Prostate gland (tissue), 2 donors: ENCODE data around the gene ECHS1. TPM values are rescaled to one million over a fixed set of nuclear protein-coding genes. Genes with fewer than 3 reads are reported as not detected.

Source experiments
- DNase-seq: peaks from one replicate; pipeline ENCODE4 v3.0.0-alpha.2; 2019; ENCODE audit warnings: low spot score
- H3K27ac ChIP-seq, 2 donors: fragments of 200-600 bp; sonication (generic); 2 replicates each; pipeline ENCODE4 v1.5.1; 2017 to 2019
- H3K27me3 ChIP-seq: fragments of 200-600 bp; sonication (generic); replicated peaks from 2 replicates; pipeline ENCODE4 v1.5.1; 2019; ENCODE audit not compliant: insufficient read depth
- H3K36me3 ChIP-seq, 2 donors: fragments of 200-600 bp; sonication (generic); 1 replicate in 1 of 2; 2 replicates in 1 of 2; pipeline versions ENCODE4 v1.5.1 to v1.8.1; 2017 to 2019
- H3K4me1 ChIP-seq: fragments of 200-600 bp; sonication (generic); replicated peaks from 2 replicates; pipeline ENCODE4 v1.5.1; 2019
- H3K4me3 ChIP-seq, 2 donors: fragments of 200-600 bp; sonication (generic); 2 replicates each; pipeline ENCODE4 v1.5.1; 2017 to 2019
- H3K9me3 ChIP-seq: fragments of 200-600 bp; sonication (generic); 2 replicates; pipeline ENCODE4 v1.5.1; 2017
- POLR2A ChIP-seq: fragments of 450-650 bp; IDR thresholded peaks from one replicate; pipeline ENCODE4 v1.6.1; 2016; ENCODE audit warnings: antibody characterized with exemption, mild to moderate bottlenecking
- POLR2AphosphoS5 ChIP-seq: sonication (generic); formaldehyde crosslinking; IDR thresholded peaks from one replicate; pipeline ENCODE4 v1.6.1; 2017; ENCODE audit warnings: antibody characterized with exemption
- WGBS: methylation state at CpG from one replicate; pipeline ENCODE4 v1.1.5; 2018; 5-methylcytosine and 5-hydroxymethylcytosine counted together
- intact Hi-C: fragments of 100-400 bp; cut with DNase I; formaldehyde crosslinking; loops from one replicate; pipeline ENCODE4 v1.14.2; 2022
- total RNA-seq, 2 donors: library from RNA; depleted of rRNA; stranded (reverse); fragments of >200 nt; gene quantifications; one replicate each; pipeline ENCODE4 v1.1.0, GENCODE V29; 2016
- TF ChIP-seq, protein P1 (sequence below), 4 experiments: fragments of 200-600 bp in 2 of 4; fragments of 450-650 bp in 2 of 4; sonication (generic) in 2 of 4; IDR thresholded peaks; 1 replicate in 3 of 4; 2 replicates in 1 of 4; pipeline ENCODE4 v1.5.1; 2016 to 2019; ENCODE audit warnings: antibody characterized with exemption in 4 of 4, mild to moderate bottlenecking in 2 of 4, moderate library complexity in 2 of 4

The ECHS1 gene
- total RNA-seq, 2 donors from 2014 or later, result 112 to 126 TPM

DNA sequence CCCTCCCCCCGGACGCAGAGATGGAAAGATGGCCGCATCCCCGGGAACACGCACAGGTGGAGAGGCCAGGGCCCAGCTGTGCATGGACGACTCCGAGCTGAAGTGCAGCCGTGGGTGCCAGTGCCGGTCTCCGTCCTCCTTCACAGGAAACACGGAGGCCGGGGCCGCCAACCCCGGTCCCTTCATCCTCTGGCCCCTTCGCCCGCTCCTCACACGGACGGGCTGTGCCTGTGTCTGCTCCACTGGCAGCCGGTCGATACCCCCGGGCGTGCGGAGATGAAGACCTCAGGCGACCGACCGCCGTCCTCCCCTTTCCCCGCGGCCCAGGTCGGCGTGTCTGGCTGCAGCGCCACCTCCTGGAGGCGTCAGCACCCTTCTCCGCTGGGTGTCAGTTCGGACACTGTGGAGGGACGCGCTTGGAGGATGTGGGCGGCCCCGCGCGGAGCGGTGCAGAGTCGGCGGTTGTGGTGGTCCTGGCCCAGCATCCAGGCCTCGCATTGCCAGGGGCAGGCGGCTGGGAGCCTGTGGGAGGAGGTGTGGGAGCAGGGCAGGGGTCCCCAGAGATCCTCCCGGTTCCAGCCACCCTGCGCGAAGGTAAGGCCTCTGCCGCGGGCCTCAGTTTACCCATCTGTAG is 54.5 kb downstream of the ECHS1 start:
- intact Hi-C loops, result loop anchor here (5.0 kb wide), 1 partner anchor 481 kb away; no protein-coding TSS in a partner anchor
- Histone ChIP-seq H3K4me1 (no peaks in the 10 kb centered on the region), H3K27me3 (no peaks in the 10 kb centered on the region), H3K4me3 (peak overlapping the region in 1 of 2 donors; percentile 24), H3K27ac (no peak overlapping the region), H3K36me3 (no peaks in the 10 kb centered on the region), H3K9me3 (no peaks in the 10 kb centered on the region)
- TF ChIP-seq POLR2A (no peak), POLR2AphosphoS5 (no peak)
- TF ChIP-seq, protein P1, sequence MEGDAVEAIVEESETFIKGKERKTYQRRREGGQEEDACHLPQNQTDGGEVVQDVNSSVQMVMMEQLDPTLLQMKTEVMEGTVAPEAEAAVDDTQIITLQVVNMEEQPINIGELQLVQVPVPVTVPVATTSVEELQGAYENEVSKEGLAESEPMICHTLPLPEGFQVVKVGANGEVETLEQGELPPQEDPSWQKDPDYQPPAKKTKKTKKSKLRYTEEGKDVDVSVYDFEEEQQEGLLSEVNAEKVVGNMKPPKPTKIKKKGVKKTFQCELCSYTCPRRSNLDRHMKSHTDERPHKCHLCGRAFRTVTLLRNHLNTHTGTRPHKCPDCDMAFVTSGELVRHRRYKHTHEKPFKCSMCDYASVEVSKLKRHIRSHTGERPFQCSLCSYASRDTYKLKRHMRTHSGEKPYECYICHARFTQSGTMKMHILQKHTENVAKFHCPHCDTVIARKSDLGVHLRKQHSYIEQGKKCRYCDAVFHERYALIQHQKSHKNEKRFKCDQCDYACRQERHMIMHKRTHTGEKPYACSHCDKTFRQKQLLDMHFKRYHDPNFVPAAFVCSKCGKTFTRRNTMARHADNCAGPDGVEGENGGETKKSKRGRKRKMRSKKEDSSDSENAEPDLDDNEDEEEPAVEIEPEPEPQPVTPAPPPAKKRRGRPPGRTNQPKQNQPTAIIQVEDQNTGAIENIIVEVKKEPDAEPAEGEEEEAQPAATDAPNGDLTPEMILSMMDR (IDR thresholded peaks at IDR 0.05), result peak; percentile 21 to 68 (median 54)
- WGBS, result 8% methylated on average over 51 of the region's 51 CpGs
- DNase-seq, result no peak

DNA sequence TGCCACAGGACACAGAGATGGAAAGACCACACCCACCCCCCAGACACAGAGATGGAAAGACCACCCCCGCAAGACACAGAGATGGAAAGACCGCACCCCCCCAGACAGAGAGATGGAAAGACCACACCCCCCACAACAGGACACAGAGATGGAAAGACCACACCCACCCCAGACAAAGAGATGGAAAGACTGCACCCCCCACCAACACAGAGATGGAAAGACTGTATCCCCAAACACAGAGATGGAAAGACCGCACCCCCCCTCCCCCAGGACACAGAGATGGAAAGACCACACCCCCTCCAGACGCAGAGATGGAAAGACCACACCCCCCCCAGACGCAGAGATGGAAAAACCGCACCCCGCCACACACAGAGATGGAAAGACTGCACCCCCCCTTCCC is 56.4 kb downstream of the ECHS1 start:
- intact Hi-C loops, result loop anchor here (5.0 kb wide), 1 partner anchor 479 kb away; no protein-coding TSS in a partner anchor
- Histone ChIP-seq H3K4me1 (no peaks in the 10 kb centered on the region), H3K4me3 (no peak overlapping the region), H3K36me3 (no peaks in the 10 kb centered on the region), H3K27me3 (no peaks in the 10 kb centered on the region), H3K9me3 (no peaks in the 10 kb centered on the region), H3K27ac (no peak overlapping the region)
- WGBS, result 86% methylated on average over 7 of the region's 7 CpGs
- DNase-seq, result no peak
- TF ChIP-seq POLR2AphosphoS5 (no peak), POLR2A (no peak)
- TF ChIP-seq, protein P1 (IDR thresholded peaks at IDR 0.05), result no peak

DNA sequence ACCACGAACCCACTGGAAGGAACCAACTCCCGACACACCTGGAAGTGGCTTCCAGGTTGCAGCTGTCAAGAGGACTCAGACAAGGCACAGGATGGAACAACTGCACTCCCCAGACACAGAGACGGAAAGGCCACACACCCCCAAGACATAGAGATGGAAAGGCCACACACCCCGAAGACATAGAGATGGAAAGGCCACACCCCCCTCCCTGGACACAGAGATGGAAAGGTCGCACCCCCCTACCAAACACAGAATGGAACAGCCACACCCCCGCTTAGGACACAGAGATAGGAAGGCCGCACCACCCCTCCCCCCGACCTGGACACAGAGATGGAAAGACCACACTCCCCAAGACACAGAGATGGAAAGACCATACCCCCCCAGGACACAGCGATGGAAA is 56.9 kb downstream of the ECHS1 start:
- no peak overlapping the region for H3K4me3 ChIP-seq
- intact Hi-C loops, result loop anchor here (5.0 kb wide), 1 partner anchor 479 kb away; no protein-coding TSS in a partner anchor
- 90% methylated on average over 9 of the region's 9 CpGs for whole genome bisulfite sequencing
- no peaks in the 10 kb centered on the region for H3K4me1 ChIP-seq
- no peak for DNase-seq
- H3K27ac ChIP-seq, result no peak overlapping the region
- H3K9me3 ChIP-seq, result no peaks in the 10 kb centered on the region
- H3K36me3 ChIP-seq, result no peaks in the 10 kb centered on the region
- no peak for TF ChIP-seq POLR2A
- TF ChIP-seq POLR2AphosphoS5, result no peak
- TF ChIP-seq, protein P1 (IDR thresholded peaks at IDR 0.05), result no peak
- H3K27me3 ChIP-seq, result no peaks in the 10 kb centered on the region

DNA sequence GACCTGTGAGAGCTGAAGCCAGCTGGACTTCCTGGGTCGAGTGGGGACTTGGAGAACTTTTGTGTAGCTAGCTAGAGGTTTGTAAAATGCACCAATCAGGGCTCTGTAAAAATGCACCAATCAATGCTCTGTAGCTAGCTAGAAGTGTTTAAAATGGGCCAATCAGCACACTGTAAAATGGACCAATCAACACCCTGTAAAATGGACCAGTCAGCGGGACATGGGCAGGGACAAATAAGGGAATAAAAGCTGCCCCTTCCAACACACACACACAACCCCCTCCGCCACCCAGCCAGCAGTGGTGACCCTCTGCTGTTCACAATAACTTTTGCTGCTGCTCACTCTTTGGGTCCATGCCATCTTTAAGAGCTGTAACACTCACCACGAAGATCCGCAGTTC is 57.3 kb downstream of the ECHS1 start:
- H3K27ac ChIP-seq, result no peak overlapping the region
- 81% methylated on average over 5 of the region's 5 CpGs for WGBS

More for the DNA sequence above, 57.3 kb downstream of the ECHS1 start:
- no peaks in the 10 kb centered on the region for H3K4me1 ChIP-seq
- no peak for DNase-seq
- H3K9me3 ChIP-seq, result no peaks in the 10 kb centered on the region
- H3K4me3 ChIP-seq, result no peak overlapping the region
- intact Hi-C loops, result loop anchor here (5.0 kb wide), 1 partner anchor 479 kb away; no protein-coding TSS in a partner anchor
- H3K27me3 ChIP-seq, result no peaks in the 10 kb centered on the region
- no peaks in the 10 kb centered on the region for H3K36me3 ChIP-seq
- TF ChIP-seq POLR2A (no peak), POLR2AphosphoS5 (no peak)
- TF ChIP-seq, protein P1 (IDR thresholded peaks at IDR 0.05), result no peak
